Subcutaneous abdominal adipose tissue (tissue), 5 donors: Measurements from ENCODE around the gene ECI1.

ENCODE experiments used
- H3K27ac ChIP-seq: one replicate; pipeline ENCODE4 v1.7.0; 2013; ENCODE audit warnings: low read depth, mild to moderate bottlenecking, inconsistent platforms, low read length, moderate library complexity
- H3K27me3 ChIP-seq, 5 donors: one replicate each; pipeline ENCODE4 v1.7.0; 2013; ENCODE audit warnings: low read length in 5 of 5, inconsistent platforms in 1 of 5; ENCODE audit not compliant: control insufficient read depth in 5 of 5, insufficient read depth in 4 of 5
- H3K36me3 ChIP-seq, 5 donors: one replicate each; pipeline ENCODE4 v1.7.0; 2013; ENCODE audit warnings: low read length in 5 of 5; ENCODE audit not compliant: control insufficient read depth in 5 of 5, insufficient read depth in 5 of 5
- H3K4me1 ChIP-seq, 5 donors: one replicate each; pipeline ENCODE4 v1.7.0; 2013; ENCODE audit warnings: low read length in 5 of 5, mild to moderate bottlenecking in 3 of 5, moderate library complexity in 1 of 5; ENCODE audit not compliant: control insufficient read depth in 5 of 5, insufficient read depth in 5 of 5
- H3K4me3 ChIP-seq, 5 donors: one replicate each; pipeline ENCODE4 v1.7.0; 2013; ENCODE audit warnings: low read length in 5 of 5, low read depth in 1 of 5
- H3K9ac ChIP-seq, 5 donors: one replicate each; pipeline ENCODE4 v1.7.0; 2013; ENCODE audit warnings: low read length in 5 of 5, mild to moderate bottlenecking in 4 of 5, moderate library complexity in 3 of 5
- H3K9me3 ChIP-seq, 5 donors: one replicate each; pipeline ENCODE4 v1.7.0; 2013; ENCODE audit warnings: low read length in 5 of 5; ENCODE audit not compliant: control insufficient read depth in 5 of 5
- donor health status: healthy.
- donor health status: healthy.
- donor health status: healthy.
- donor health status: healthy.
- donor health status: healthy.

ECI1 gene

GRCh38 chr16:2213817-2214718 lies 37.3 kb downstream of the ECI1 start:
- Histone ChIP-seq H3K9me3 (no peaks in the 10 kb centered on the region), H3K4me1 (peaks cover 6 to 31% (median 22%) of the 10 kb centered on the region in 5 donors), H3K4me3 (peak overlapping the region; percentile 63 to 88 (median 79)), H3K36me3 (peaks cover 0 to 23% (median 12%) of the 10 kb centered on the region in 5 donors), H3K27ac (no peak overlapping the region), H3K27me3 (no peaks in the 10 kb centered on the region), H3K9ac (peak overlapping the region in 4 of 5 donors; percentile 72 to 85 (median 74))

- no peaks in the 10 kb centered on the region for H3K9me3 ChIP-seq
- peak overlapping the region in 4 of 5 donors; percentile 22 to 85 (median 65) for H3K9ac ChIP-seq
- no peak overlapping the region for H3K27ac ChIP-seq
- H3K4me3 ChIP-seq, result peak overlapping the region in 3 of 5 donors; percentile 17 to 79 (median 22)
- H3K36me3 ChIP-seq, result peaks cover 0 to 38% (median 26%) of the 10 kb centered on the region in 5 donors
- H3K27me3 ChIP-seq, result no peaks in the 10 kb centered on the region
- H3K4me1 ChIP-seq, result peaks cover 6 to 31% (median 22%) of the 10 kb centered on the region in 5 donors
Observed at GRCh38 chr16:2212362-2213324, 38.7 kb downstream of the ECI1 start.

- Histone ChIP-seq H3K4me1 (peaks cover 6 to 32% (median 25%) of the 10 kb centered on the region in 5 donors), H3K4me3 (no peak overlapping the region), H3K9ac (no peak overlapping the region), H3K27ac (no peak overlapping the region), H3K9me3 (no peaks in the 10 kb centered on the region), H3K36me3 (peaks cover 0 to 45% (median 31%) of the 10 kb centered on the region in 5 donors), H3K27me3 (no peaks in the 10 kb centered on the region)
Observed at GRCh38 chr16:2211923-2212347, 39.5 kb downstream of the ECI1 start.

GRCh38 chr16:2210386-2211365 lies 40.7 kb downstream of the ECI1 start, which contains the start of gene BRICD5:
Gene BRICD5 (minus strand): TSS chr16:2210863. CDS start chr16:2210833, 30 bp downstream.
- no peak within 1 kb of the TSS for H3K9ac ChIP-seq
- H3K27ac ChIP-seq, result no peak within 1 kb of the TSS
- H3K27me3 ChIP-seq, result no peaks in the 10 kb centered on the region
- no peak within 1 kb of the TSS for H3K4me3 ChIP-seq
- H3K36me3 ChIP-seq, result peaks cover 0 to 48% (median 31%) of the 10 kb centered on the region in 5 donors
- no peaks in the 10 kb centered on the region for H3K9me3 ChIP-seq
- H3K4me1 ChIP-seq, result peaks cover 10 to 45% (median 37%) of the 10 kb centered on the region in 5 donors

GRCh38 chr16:2210009-2210332 lies 41.4 kb downstream of the ECI1 start:
- Histone ChIP-seq H3K27ac (no peak overlapping the region), H3K9ac (no peak overlapping the region), H3K9me3 (no peaks in the 10 kb centered on the region), H3K4me3 (no peak overlapping the region), H3K4me1 (peaks cover 10 to 41% (median 38%) of the 10 kb centered on the region in 5 donors), H3K36me3 (peaks cover 0 to 48% (median 31%) of the 10 kb centered on the region in 5 donors), H3K27me3 (no peaks in the 10 kb centered on the region)

GRCh38 chr16:2209258-2210008 lies 42.0 kb downstream of the ECI1 start:
- Histone ChIP-seq H3K4me3 (no peak overlapping the region), H3K27ac (no peak overlapping the region), H3K9ac (no peak overlapping the region), H3K4me1 (peaks cover 12 to 46% (median 42%) of the 10 kb centered on the region in 5 donors), H3K27me3 (no peaks in the 10 kb centered on the region), H3K36me3 (peaks cover 0 to 48% (median 31%) of the 10 kb centered on the region in 5 donors), H3K9me3 (no peaks in the 10 kb centered on the region)

GRCh38 chr16:2208772-2209171 lies 42.6 kb downstream of the ECI1 start:
- Histone ChIP-seq H3K9ac (no peak overlapping the region), H3K27ac (no peak overlapping the region), H3K36me3 (peaks cover 0 to 48% (median 31%) of the 10 kb centered on the region in 5 donors), H3K9me3 (no peaks in the 10 kb centered on the region), H3K4me3 (no peak overlapping the region), H3K4me1 (peaks cover 12 to 44% (median 37%) of the 10 kb centered on the region in 5 donors), H3K27me3 (no peaks in the 10 kb centered on the region)

GRCh38 chr16:2208308-2208707 lies 43.1 kb downstream of the ECI1 start:
- Histone ChIP-seq H3K4me3 (no peak overlapping the region), H3K4me1 (peaks cover 7 to 39% (median 33%) of the 10 kb centered on the region in 5 donors), H3K36me3 (peaks cover 0 to 48% (median 31%) of the 10 kb centered on the region in 5 donors), H3K27me3 (no peaks in the 10 kb centered on the region), H3K27ac (no peak overlapping the region), H3K9ac (no peak overlapping the region), H3K9me3 (no peaks in the 10 kb centered on the region)
